8988T (cell line): ENCODE measurements around the gene HIPK2.

Experiments used
- DNase-seq: peaks from one replicate; pipeline ENCODE4 v3.0.0; 2011

The HIPK2 gene

GRCh38 chr7:139713061-139713460, 64.7 kb downstream of the HIPK2 start:
- DNase-seq, result no peak

GRCh38 chr7:139711991-139712743, 65.6 kb downstream of the HIPK2 start:
- no peak for DNase-seq

GRCh38 chr7:139710036-139710435, 67.8 kb downstream of the HIPK2 start:
- no peak for DNase-seq

GRCh38 chr7:139709485-139709884, 68.3 kb downstream of the HIPK2 start:
- no peak for DNase-seq

- no peak for DNase-seq
Observed at GRCh38 chr7:139708541-139708940, 69.3 kb downstream of the HIPK2 start.

- no peak for DNase-seq
Observed at GRCh38 chr7:139706837-139707236, 71.0 kb downstream of the HIPK2 start.

GRCh38 chr7:139704308-139704879, 73.4 kb downstream of the HIPK2 start:
- no peak for DNase-seq

- no peak for DNase-seq
Observed at GRCh38 chr7:139703487-139704307, 74.1 kb downstream of the HIPK2 start.

- no peak for DNase-seq
Observed at GRCh38 chr7:139702811-139703486, 74.8 kb downstream of the HIPK2 start.

GRCh38 chr7:139702313-139702731, 75.5 kb downstream of the HIPK2 start:
- no peak for DNase-seq

GRCh38 chr7:139701908-139702307, 75.9 kb downstream of the HIPK2 start:
- no peak for DNase-seq

- no peak for DNase-seq
Observed at GRCh38 chr7:139700505-139701235, 77.1 kb downstream of the HIPK2 start.

- DNase-seq, result no peak
Observed at GRCh38 chr7:139699640-139700504, 77.9 kb downstream of the HIPK2 start.

GRCh38 chr7:139698844-139699243, 79.0 kb downstream of the HIPK2 start:
- no peak for DNase-seq

GRCh38 chr7:139698278-139698677, 79.5 kb downstream of the HIPK2 start:
- no peak for DNase-seq

GRCh38 chr7:139697056-139697455, 80.7 kb downstream of the HIPK2 start:
- DNase-seq, result no peak

- DNase-seq, result no peak
Observed at GRCh38 chr7:139696552-139696951, 81.2 kb downstream of the HIPK2 start.

GRCh38 chr7:139695588-139695987, 82.2 kb downstream of the HIPK2 start:
- DNase-seq, result no peak

- no peak for DNase-seq
Observed at GRCh38 chr7:139695051-139695450, 82.7 kb downstream of the HIPK2 start.

- DNase-seq, result no peak
Observed at GRCh38 chr7:139694389-139694676, 83.5 kb downstream of the HIPK2 start.

GRCh38 chr7:139693651-139694388, 84.0 kb downstream of the HIPK2 start:
- no peak for DNase-seq
